Measurements from ENCODE around the gene PDP2. TPM values are rescaled to one million over a fixed set of nuclear protein-coding genes. Genes with fewer than 3 reads are reported as not detected.

PDP2 gene
- polyA plus RNA-seq, 1 of the 3 experiments (the other 2 are of a cell fraction) = 4.7 TPM

- TF ChIP-seq JUND (IDR thresholded peaks at IDR 0.05) (no peak), FOXJ3 (CRISPR knock-in tag; IDR thresholded peaks at IDR 0.05) (no peak), USF1 (IDR thresholded peaks at IDR 0.05; ENCODE audit: borderline replicate concordance, low read depth) (no peak), GABPA (IDR thresholded peaks at IDR 0.05; ENCODE audit: low read depth) (no peak), IRF3 (IDR thresholded peaks at IDR 0.05; ENCODE audit: low read depth, low read length) (no peak), TEAD4 (IDR thresholded peaks at IDR 0.05; ENCODE audit: borderline replicate concordance, insufficient read depth) (no peak), NFIC (IDR thresholded peaks at IDR 0.05; ENCODE audit: borderline replicate concordance) (no peak), ZBTB33 (IDR thresholded peaks at IDR 0.05; ENCODE audit: borderline replicate concordance, low read depth) (no peak), RXRA (IDR thresholded peaks at IDR 0.05; ENCODE audit: borderline replicate concordance, low read depth) (no peak)
- Histone ChIP-seq H3K27me3 (ENCODE audit: insufficient read depth) (no peaks in the 10 kb centered on the region), H3K27ac (ENCODE audit: low read depth in 2 of 2, low read length in 1 of 2) (peak within 1 kb of the TSS in 1 of 2 experiments; percentile 71; a peak in 2 of 4 replicates), H3K9me3 (no peaks in the 10 kb centered on the region), H3K9ac (no peak within 1 kb of the TSS), H3K9me2 (no peaks in the 10 kb centered on the region), H3K4me2 (no peak within 1 kb of the TSS), H3K4me3 (ENCODE audit: low read depth in 2 of 2, low read length in 1 of 2) (peak within 1 kb of the TSS in 1 of 2 experiments; percentile 37; a peak in 2 of 4 replicates), H3F3A (replicated peaks; ENCODE audit: insufficient read depth) (peaks cover 8% of the 10 kb centered on the region), H3K36me3 (replicated peaks in 1 of 2; ENCODE audit: control insufficient read depth in 1 of 2, insufficient read depth in 2 of 2, low read length in 1 of 2) (no peaks in the 10 kb centered on the region), H3K4me1 (ENCODE audit: control insufficient read depth in 1 of 2, insufficient read depth in 2 of 2, low read depth in 1 of 2, low read length in 1 of 2) (peaks cover 4 to 13% of the 10 kb centered on the region in 2 experiments; a peak in 3 of 4 replicates), H3K79me2 (ENCODE audit: insufficient read depth) (no peaks in the 10 kb centered on the region), H2AFZ (ENCODE audit: low read depth) (no peak within 1 kb of the TSS), H4K20me1 (ENCODE audit: insufficient read depth) (no peaks in the 10 kb centered on the region)
- CTCF ChIA-PET = interaction anchor here (0.8 to 13.6 kb wide), 9 partner anchors 8 to 92 kb away, joined by 3 to 174 read pairs (median 6); partner anchors contain the start of gene CES3
- no peak for DNase-seq
- POLR2A ChIA-PET = no interaction called here
- 51% methylated on average over 17 of the region's 42 CpGs for WGBS (ENCODE audit: low lambda C conversion rate)
Measured at GRCh38 chr16:66925322-66925840, 45.1 kb downstream of the PDP2 start, which contains the start of gene RRAD. TSS of gene RRAD (minus strand) at chr16:66925535. CDS start at chr16:66925179, 356 bp downstream.

- H3K27me3 ChIP-seq (ENCODE audit: insufficient read depth) = no peaks in the 10 kb centered on the region
- DNase-seq = no peak
- H3K9me3 ChIP-seq = no peaks in the 10 kb centered on the region
- TF ChIP-seq SIN3A (IDR thresholded peaks at IDR 0.05; ENCODE audit: borderline replicate concordance, low read depth, low read length) = no peak
- no peak for TF ChIP-seq TCF12 (IDR thresholded peaks at IDR 0.05)
- TF ChIP-seq NRF1 (IDR thresholded peaks at IDR 0.05; ENCODE audit: low read depth, low read length) = no peak
- TF ChIP-seq MAX (IDR thresholded peaks at IDR 0.05; ENCODE audit: low read depth) = 0 out of 2 replicates have a peak, but pooled peaks have one; percentile 0
- TF ChIP-seq IRF3 (IDR thresholded peaks at IDR 0.05; ENCODE audit: low read depth, low read length) = no peak
- no peak overlapping the region for H3K4me2 ChIP-seq
- ChIA-PET POLR2A (no interaction called here), CTCF (interaction anchor here (0.8 to 13.6 kb wide), 9 partner anchors 13 to 91 kb away, joined by 3 to 174 read pairs (median 4); partner anchors contain the start of gene CES3)
- H3K9ac ChIP-seq = 0 out of 2 replicates have a peak overlapping the region, but pooled peaks have one; percentile 25
- H4K20me1 ChIP-seq (ENCODE audit: insufficient read depth) = no peaks in the 10 kb centered on the region
- H3K36me3 ChIP-seq (replicated peaks in 1 of 2; ENCODE audit: control insufficient read depth in 1 of 2, insufficient read depth in 2 of 2, low read length in 1 of 2) = no peaks in the 10 kb centered on the region
- H3K27ac ChIP-seq (ENCODE audit: low read depth in 2 of 2, low read length in 1 of 2) = peak overlapping the region in 1 of 2 experiments; percentile 71; a peak in 2 of 4 replicates
- H3K79me2 ChIP-seq (ENCODE audit: insufficient read depth) = no peaks in the 10 kb centered on the region
- 82% methylated on average over 4 of the region's 5 CpGs for WGBS (ENCODE audit: low lambda C conversion rate)
- no peaks in the 10 kb centered on the region for H3K9me2 ChIP-seq
- H3F3A ChIP-seq (replicated peaks; ENCODE audit: insufficient read depth) = peaks cover 11% of the 10 kb centered on the region
- H3K4me3 ChIP-seq (ENCODE audit: low read depth in 2 of 2, low read length in 1 of 2) = no peak overlapping the region
- H3K4me1 ChIP-seq (ENCODE audit: control insufficient read depth in 1 of 2, insufficient read depth in 2 of 2, low read depth in 1 of 2, low read length in 1 of 2) = peaks cover 4 to 13% of the 10 kb centered on the region in 2 experiments; a peak in 3 of 4 replicates
- no peak overlapping the region for H2AFZ ChIP-seq (ENCODE audit: low read depth)
Measured at GRCh38 chr16:66926171-66926947, 46.0 kb downstream of the PDP2 start.
